ENCODE results near the gene HESX1. TPM values are rescaled to one million over a fixed set of nuclear protein-coding genes. Genes with fewer than 3 reads are reported as not detected.

Gene HESX1
- total RNA-seq, 4 donors from 2014 or later, result 0.30 to 3.7 (median 1.6) TPM

GRCh38 chr3:57160076-57160764 is 39.6 kb downstream of the HESX1 start:
- TF ChIP-seq CTCF (IDR thresholded peaks at IDR 0.05) (no peak), POLR2A (IDR thresholded peaks at IDR 0.05) (no peak)
- no peak for DNase-seq (ENCODE audit: low spot score in 2 of 2)
- 67 to 70% methylated on average over 8 of the region's 8 CpGs for WGBS, 2 donors
- intact Hi-C loops (cut with DNase I; ENCODE audit: low total_unique reads), result no loop called here
- no peak overlapping the region for H3K4me3 ChIP-seq (ENCODE audit: low read depth, poor library complexity, severe bottlenecking)

- no peak for DNase-seq (ENCODE audit: low spot score in 2 of 2)
- H3K4me3 ChIP-seq (ENCODE audit: low read depth, poor library complexity, severe bottlenecking), result no peak overlapping the region
- TF ChIP-seq POLR2A (IDR thresholded peaks at IDR 0.05), result no peak
- TF ChIP-seq CTCF (IDR thresholded peaks at IDR 0.05), result no peak
- WGBS, 2 donors, result 40 to 45% methylated on average over 8 of the region's 8 CpGs
- intact Hi-C loops (cut with DNase I; ENCODE audit: low total_unique reads), result no loop called here
These were observed 40.7 kb downstream of the HESX1 start for GRCh38 chr3:57158813-57159738.

- intact Hi-C loops (cut with DNase I; ENCODE audit: low total_unique reads), result no loop called here
- no peak for DNase-seq (ENCODE audit: low spot score in 2 of 2)
- WGBS, 2 donors, result 68 to 75% methylated on average over 3 of the region's 3 CpGs
- H3K4me3 ChIP-seq (ENCODE audit: low read depth, poor library complexity, severe bottlenecking), result no peak overlapping the region
- TF ChIP-seq POLR2A (IDR thresholded peaks at IDR 0.05), result no peak
- TF ChIP-seq CTCF (IDR thresholded peaks at IDR 0.05), result no peak
These were observed 41.5 kb downstream of the HESX1 start for GRCh38 chr3:57158325-57158724.

GRCh38 chr3:57157545-57157944 is 42.2 kb downstream of the HESX1 start:
- no peak for DNase-seq (ENCODE audit: low spot score in 2 of 2)
- intact Hi-C loops (cut with DNase I; ENCODE audit: low total_unique reads), result no loop called here
- no peak for TF ChIP-seq CTCF (IDR thresholded peaks at IDR 0.05)
- TF ChIP-seq POLR2A (IDR thresholded peaks at IDR 0.05), result no peak
- 75 to 80% methylated on average over 10 of the region's 10 CpGs for WGBS, 2 donors
- H3K4me3 ChIP-seq (ENCODE audit: low read depth, poor library complexity, severe bottlenecking), result no peak overlapping the region

- no peak overlapping the region for H3K4me3 ChIP-seq (ENCODE audit: low read depth, poor library complexity, severe bottlenecking)
- intact Hi-C loops (cut with DNase I; ENCODE audit: low total_unique reads), result no loop called here
- DNase-seq (ENCODE audit: low spot score in 2 of 2), result no peak
- WGBS, 2 donors, result 78 to 80% methylated on average over 3 of the region's 3 CpGs
- TF ChIP-seq CTCF (IDR thresholded peaks at IDR 0.05), result no peak
These were observed 44.5 kb downstream of the HESX1 start for GRCh38 chr3:57155310-57155643.

Data from lower leg skin (tissue), 4 donors.